Neuron (in vitro differentiated cells): Measurements from ENCODE around the gene SS18L1.

ENCODE experiments used
- H2AFZ ChIP-seq: one replicate; pipeline ENCODE4 v1.6.1; 2013; ENCODE audit warnings: low read depth, mild to moderate bottlenecking, inconsistent platforms, low read length, moderate library complexity
- H3K27me3 ChIP-seq: one replicate; pipeline ENCODE4 v1.6.1; 2013; ENCODE audit warnings: low read length; ENCODE audit not compliant: insufficient read depth
- H3K36me3 ChIP-seq: one replicate; pipeline ENCODE4 v1.6.1; 2013; ENCODE audit warnings: low read length; ENCODE audit not compliant: insufficient read depth
- H3K4me1 ChIP-seq: one replicate; pipeline ENCODE4 v1.6.1; 2013; ENCODE audit warnings: low read length; ENCODE audit not compliant: insufficient read depth
- H3K4me3 ChIP-seq: 2 replicates; pipeline ENCODE4 v1.5.1; 2013; ENCODE audit warnings: mild to moderate bottlenecking, low read length, moderate library complexity
- H3K9me3 ChIP-seq: one replicate; pipeline ENCODE4 v1.6.1; 2013; ENCODE audit warnings: low read length

The SS18L1 gene

GRCh38 chr20:62215020-62215990, 71.7 kb downstream of the SS18L1 start:
- Histone ChIP-seq H3K4me1 (peaks cover 22% of the 10 kb centered on the region), H3K4me3 (no peak overlapping the region), H3K36me3 (no peaks in the 10 kb centered on the region), H2AFZ (no peak overlapping the region), H3K9me3 (no peaks in the 10 kb centered on the region), H3K27me3 (peaks cover 8% of the 10 kb centered on the region)

- Histone ChIP-seq H3K27me3 (peaks cover 12% of the 10 kb centered on the region), H2AFZ (no peak overlapping the region), H3K36me3 (no peaks in the 10 kb centered on the region), H3K9me3 (no peaks in the 10 kb centered on the region), H3K4me3 (no peak overlapping the region), H3K4me1 (peaks cover 30% of the 10 kb centered on the region)
These were observed 72.5 kb downstream of the SS18L1 start for GRCh38 chr20:62215991-62216635.

- Histone ChIP-seq H3K4me3 (no peak overlapping the region), H2AFZ (no peak overlapping the region), H3K4me1 (peaks cover 34% of the 10 kb centered on the region), H3K27me3 (peaks cover 20% of the 10 kb centered on the region), H3K36me3 (no peaks in the 10 kb centered on the region), H3K9me3 (no peaks in the 10 kb centered on the region)
These were observed 73.3 kb downstream of the SS18L1 start for GRCh38 chr20:62216636-62217566.

GRCh38 chr20:62217913-62218773, 74.6 kb downstream of the SS18L1 start:
- peaks cover 32% of the 10 kb centered on the region for H3K27me3 ChIP-seq
- peaks cover 26% of the 10 kb centered on the region for H3K4me1 ChIP-seq
- H3K36me3 ChIP-seq, result no peaks in the 10 kb centered on the region
- no peak overlapping the region for H3K4me3 ChIP-seq
- no peak overlapping the region for H2AFZ ChIP-seq
- no peaks in the 10 kb centered on the region for H3K9me3 ChIP-seq

GRCh38 chr20:62219101-62219991, 75.8 kb downstream of the SS18L1 start:
- Histone ChIP-seq H3K27me3 (peaks cover 43% of the 10 kb centered on the region), H3K4me1 (peaks cover 26% of the 10 kb centered on the region), H3K9me3 (no peaks in the 10 kb centered on the region), H3K36me3 (no peaks in the 10 kb centered on the region), H3K4me3 (peak overlapping the region; percentile 56), H2AFZ (peak overlapping the region; percentile 58)

GRCh38 chr20:62219992-62220665, 76.6 kb downstream of the SS18L1 start, which contains the start of gene HRH3:
HRH3 (minus strand) TSS chr20:62220278; CDS start chr20:62219970, 308 bp downstream.
- peak within 1 kb of the TSS; percentile 56 for H3K4me3 ChIP-seq
- H2AFZ ChIP-seq, result peak within 1 kb of the TSS; percentile 58
- peaks cover 26% of the 10 kb centered on the region for H3K4me1 ChIP-seq
- peaks cover 50% of the 10 kb centered on the region for H3K27me3 ChIP-seq
- no peaks in the 10 kb centered on the region for H3K9me3 ChIP-seq
- H3K36me3 ChIP-seq, result no peaks in the 10 kb centered on the region

GRCh38 chr20:62220666-62221568, 77.3 kb downstream of the SS18L1 start:
- Histone ChIP-seq H3K27me3 (peaks cover 56% of the 10 kb centered on the region), H3K9me3 (no peaks in the 10 kb centered on the region), H3K4me3 (peak overlapping the region; percentile 23), H2AFZ (no peak overlapping the region), H3K4me1 (peaks cover 26% of the 10 kb centered on the region), H3K36me3 (no peaks in the 10 kb centered on the region)

- Histone ChIP-seq H3K27me3 (peaks cover 62% of the 10 kb centered on the region), H3K4me1 (peaks cover 26% of the 10 kb centered on the region), H3K4me3 (no peak overlapping the region), H3K9me3 (no peaks in the 10 kb centered on the region), H3K36me3 (no peaks in the 10 kb centered on the region), H2AFZ (no peak overlapping the region)
These were observed 78.8 kb downstream of the SS18L1 start for GRCh38 chr20:62222266-62222850.

GRCh38 chr20:62222972-62223371, 79.4 kb downstream of the SS18L1 start:
- Histone ChIP-seq H3K4me1 (peaks cover 26% of the 10 kb centered on the region), H3K27me3 (peaks cover 62% of the 10 kb centered on the region), H2AFZ (no peak overlapping the region), H3K9me3 (no peaks in the 10 kb centered on the region), H3K4me3 (no peak overlapping the region), H3K36me3 (no peaks in the 10 kb centered on the region)

- Histone ChIP-seq H2AFZ (no peak overlapping the region), H3K4me1 (peaks cover 23% of the 10 kb centered on the region), H3K9me3 (no peaks in the 10 kb centered on the region), H3K4me3 (no peak overlapping the region), H3K36me3 (no peaks in the 10 kb centered on the region), H3K27me3 (peaks cover 57% of the 10 kb centered on the region)
These were observed 80.0 kb downstream of the SS18L1 start for GRCh38 chr20:62223571-62223970.
